ENCODE measurements around the gene TLX2. TPM values are rescaled to one million over a fixed set of nuclear protein-coding genes. Genes with fewer than 3 reads are reported as not detected.

The TLX2 gene
- total and polyA plus RNA-seq, 2 of the 13 experiments (the other 11 are each of a cell fraction or from before 2014, with no cell fraction given): 0.05 to 0.20 TPM

DNA sequence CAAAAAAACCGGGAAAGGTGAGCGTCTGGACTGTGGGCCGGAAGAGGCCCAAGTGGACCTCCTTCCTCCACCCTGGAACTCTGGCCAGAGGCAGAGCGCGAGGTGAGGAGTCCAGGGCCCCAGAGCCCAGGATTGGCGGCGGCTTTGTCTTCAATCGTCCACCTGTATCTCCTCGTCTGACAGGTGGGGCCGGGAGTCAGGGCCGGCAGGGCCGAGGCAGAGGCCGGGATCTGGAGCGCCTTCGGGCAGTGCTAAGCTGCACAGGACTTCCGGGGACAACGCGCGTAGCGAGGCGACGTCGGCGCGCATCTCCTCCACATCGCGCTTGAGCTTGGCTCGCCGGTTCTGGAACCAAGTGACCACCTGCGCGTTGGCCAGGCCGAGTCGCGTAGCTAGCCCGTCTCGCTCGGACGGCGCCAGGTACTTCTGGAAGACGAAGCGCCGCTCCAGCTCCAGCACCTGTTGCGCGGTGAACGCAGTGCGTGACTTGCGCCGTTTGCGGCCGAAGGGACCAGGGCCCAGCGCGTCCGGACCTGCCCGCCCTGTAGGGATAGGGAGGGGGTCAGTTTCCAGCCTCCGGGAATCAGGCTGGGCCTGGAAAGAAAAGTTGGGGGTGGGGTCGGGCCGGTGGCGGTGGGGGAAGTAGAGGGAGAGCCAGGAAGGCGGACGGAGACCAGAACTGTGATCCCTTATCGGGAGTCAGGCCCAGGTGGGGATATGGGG is 16.3 kb upstream of the TLX2 start (continued):
- no peak for TF ChIP-seq GTF3A (CRISPR knock-in tag; conservative IDR thresholded peaks at IDR 0.05)
- TF ChIP-seq, protein P1, sequence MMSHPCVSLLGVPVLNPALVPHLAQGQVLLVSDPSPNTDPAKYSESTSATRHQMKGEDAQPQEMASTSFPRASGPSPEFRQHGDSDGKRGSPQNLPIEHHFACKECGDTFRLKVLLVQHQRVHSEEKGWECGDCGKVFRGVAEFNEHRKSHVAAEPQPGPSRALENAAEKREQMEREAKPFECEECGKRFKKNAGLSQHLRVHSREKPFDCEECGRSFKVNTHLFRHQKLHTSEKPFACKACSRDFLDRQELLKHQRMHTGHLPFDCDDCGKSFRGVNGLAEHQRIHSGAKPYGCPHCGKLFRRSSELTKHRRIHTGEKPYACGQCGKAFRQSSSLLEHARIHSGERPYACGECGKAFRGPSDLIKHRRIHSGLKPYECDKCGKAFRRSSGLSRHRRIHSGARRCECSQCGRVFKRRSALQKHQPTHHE (CRISPR knock-in tag; IDR thresholded peaks at IDR 0.05; ENCODE audit: borderline replicate concordance): no peak
- peak; percentile 20 for TF ChIP-seq ZNF296 (CRISPR knock-in tag; conservative IDR thresholded peaks at IDR 0.05)
- 0 out of 2 replicates have a peak, but pooled peaks have one; percentile 39 for TF ChIP-seq GZF1 (CRISPR knock-in tag; IDR thresholded peaks at IDR 0.05)
- TF ChIP-seq, protein P2, sequence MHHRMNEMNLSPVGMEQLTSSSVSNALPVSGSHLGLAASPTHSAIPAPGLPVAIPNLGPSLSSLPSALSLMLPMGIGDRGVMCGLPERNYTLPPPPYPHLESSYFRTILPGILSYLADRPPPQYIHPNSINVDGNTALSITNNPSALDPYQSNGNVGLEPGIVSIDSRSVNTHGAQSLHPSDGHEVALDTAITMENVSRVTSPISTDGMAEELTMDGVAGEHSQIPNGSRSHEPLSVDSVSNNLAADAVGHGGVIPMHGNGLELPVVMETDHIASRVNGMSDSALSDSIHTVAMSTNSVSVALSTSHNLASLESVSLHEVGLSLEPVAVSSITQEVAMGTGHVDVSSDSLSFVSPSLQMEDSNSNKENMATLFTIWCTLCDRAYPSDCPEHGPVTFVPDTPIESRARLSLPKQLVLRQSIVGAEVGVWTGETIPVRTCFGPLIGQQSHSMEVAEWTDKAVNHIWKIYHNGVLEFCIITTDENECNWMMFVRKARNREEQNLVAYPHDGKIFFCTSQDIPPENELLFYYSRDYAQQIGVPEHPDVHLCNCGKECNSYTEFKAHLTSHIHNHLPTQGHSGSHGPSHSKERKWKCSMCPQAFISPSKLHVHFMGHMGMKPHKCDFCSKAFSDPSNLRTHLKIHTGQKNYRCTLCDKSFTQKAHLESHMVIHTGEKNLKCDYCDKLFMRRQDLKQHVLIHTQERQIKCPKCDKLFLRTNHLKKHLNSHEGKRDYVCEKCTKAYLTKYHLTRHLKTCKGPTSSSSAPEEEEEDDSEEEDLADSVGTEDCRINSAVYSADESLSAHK (CRISPR knock-in tag; IDR thresholded peaks at IDR 0.05; ENCODE audit: borderline replicate concordance): no peak
- TF ChIP-seq, protein P3, sequence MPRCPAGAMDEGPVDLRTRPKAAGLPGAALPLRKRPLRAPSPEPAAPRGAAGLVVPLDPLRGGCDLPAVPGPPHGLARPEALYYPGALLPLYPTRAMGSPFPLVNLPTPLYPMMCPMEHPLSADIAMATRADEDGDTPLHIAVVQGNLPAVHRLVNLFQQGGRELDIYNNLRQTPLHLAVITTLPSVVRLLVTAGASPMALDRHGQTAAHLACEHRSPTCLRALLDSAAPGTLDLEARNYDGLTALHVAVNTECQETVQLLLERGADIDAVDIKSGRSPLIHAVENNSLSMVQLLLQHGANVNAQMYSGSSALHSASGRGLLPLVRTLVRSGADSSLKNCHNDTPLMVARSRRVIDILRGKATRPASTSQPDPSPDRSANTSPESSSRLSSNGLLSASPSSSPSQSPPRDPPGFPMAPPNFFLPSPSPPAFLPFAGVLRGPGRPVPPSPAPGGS (CRISPR knock-in tag; IDR thresholded peaks at IDR 0.05): no peak
- no peak for TF ChIP-seq ZNF781 (CRISPR knock-in tag; IDR thresholded peaks at IDR 0.05; ENCODE audit: borderline replicate concordance, not compliant biosample characterization)
- 0 out of 2 replicates have a peak, but pooled peaks have one; percentile 21 for TF ChIP-seq PHF21A (CRISPR knock-in tag; IDR thresholded peaks at IDR 0.05)
- no peak; the same call in 1 of the 2 replicates for TF ChIP-seq HNF4A (CRISPR knock-in tag; IDR thresholded peaks at IDR 0.05)
- 0 out of 2 replicates have a peak, but pooled peaks have one; percentile 22 for TF ChIP-seq ARNT2 (CRISPR knock-in tag; IDR thresholded peaks at IDR 0.05; ENCODE audit: low read depth)
- TF ChIP-seq, protein P4, sequence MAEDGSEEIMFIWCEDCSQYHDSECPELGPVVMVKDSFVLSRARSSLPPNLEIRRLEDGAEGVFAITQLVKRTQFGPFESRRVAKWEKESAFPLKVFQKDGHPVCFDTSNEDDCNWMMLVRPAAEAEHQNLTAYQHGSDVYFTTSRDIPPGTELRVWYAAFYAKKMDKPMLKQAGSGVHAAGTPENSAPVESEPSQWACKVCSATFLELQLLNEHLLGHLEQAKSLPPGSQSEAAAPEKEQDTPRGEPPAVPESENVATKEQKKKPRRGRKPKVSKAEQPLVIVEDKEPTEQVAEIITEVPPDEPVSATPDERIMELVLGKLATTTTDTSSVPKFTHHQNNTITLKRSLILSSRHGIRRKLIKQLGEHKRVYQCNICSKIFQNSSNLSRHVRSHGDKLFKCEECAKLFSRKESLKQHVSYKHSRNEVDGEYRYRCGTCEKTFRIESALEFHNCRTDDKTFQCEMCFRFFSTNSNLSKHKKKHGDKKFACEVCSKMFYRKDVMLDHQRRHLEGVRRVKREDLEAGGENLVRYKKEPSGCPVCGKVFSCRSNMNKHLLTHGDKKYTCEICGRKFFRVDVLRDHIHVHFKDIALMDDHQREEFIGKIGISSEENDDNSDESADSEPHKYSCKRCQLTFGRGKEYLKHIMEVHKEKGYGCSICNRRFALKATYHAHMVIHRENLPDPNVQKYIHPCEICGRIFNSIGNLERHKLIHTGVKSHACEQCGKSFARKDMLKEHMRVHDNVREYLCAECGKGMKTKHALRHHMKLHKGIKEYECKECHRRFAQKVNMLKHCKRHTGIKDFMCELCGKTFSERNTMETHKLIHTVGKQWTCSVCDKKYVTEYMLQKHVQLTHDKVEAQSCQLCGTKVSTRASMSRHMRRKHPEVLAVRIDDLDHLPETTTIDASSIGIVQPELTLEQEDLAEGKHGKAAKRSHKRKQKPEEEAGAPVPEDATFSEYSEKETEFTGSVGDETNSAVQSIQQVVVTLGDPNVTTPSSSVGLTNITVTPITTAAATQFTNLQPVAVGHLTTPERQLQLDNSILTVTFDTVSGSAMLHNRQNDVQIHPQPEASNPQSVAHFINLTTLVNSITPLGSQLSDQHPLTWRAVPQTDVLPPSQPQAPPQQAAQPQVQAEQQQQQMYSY (CRISPR knock-in tag; IDR thresholded peaks at IDR 0.05): peak; percentile 21; the same call in 1 of the 2 replicates
- TF ChIP-seq, protein P5, sequence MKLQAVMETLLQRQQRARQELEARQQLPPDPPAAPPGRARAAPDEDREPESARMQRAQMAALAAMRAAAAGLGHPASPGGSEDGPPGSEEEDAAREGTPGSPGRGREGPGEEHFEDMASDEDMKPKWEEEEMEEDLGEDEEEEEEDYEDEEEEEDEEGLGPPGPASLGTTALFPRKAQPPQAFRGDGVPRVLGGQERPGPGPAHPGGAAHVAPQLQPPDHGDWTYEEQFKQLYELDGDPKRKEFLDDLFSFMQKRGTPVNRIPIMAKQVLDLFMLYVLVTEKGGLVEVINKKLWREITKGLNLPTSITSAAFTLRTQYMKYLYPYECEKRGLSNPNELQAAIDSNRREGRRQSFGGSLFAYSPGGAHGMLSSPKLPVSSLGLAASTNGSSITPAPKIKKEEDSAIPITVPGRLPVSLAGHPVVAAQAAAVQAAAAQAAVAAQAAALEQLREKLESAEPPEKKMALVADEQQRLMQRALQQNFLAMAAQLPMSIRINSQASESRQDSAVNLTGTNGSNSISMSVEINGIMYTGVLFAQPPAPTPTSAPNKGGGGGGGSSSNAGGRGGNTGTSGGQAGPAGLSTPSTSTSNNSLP (IDR thresholded peaks at IDR 0.05; ENCODE audit: low read depth, low read length): no peak
- no peak for TF ChIP-seq FOXK1 (CRISPR knock-in tag; IDR thresholded peaks at IDR 0.05; ENCODE audit: borderline replicate concordance, low read depth)
- TF ChIP-seq SAP130 (CRISPR knock-in tag; IDR thresholded peaks at IDR 0.05; ENCODE audit: low read depth): no peak; the same call in 1 of the 2 replicates
- TF ChIP-seq NFE2L2 (IDR thresholded peaks at IDR 0.05; ENCODE audit: low read length): no peak
- TF ChIP-seq SAFB2 (CRISPR knock-in tag; IDR thresholded peaks at IDR 0.05; ENCODE audit: borderline replicate concordance, low read depth): no peak

Measured in HepG2 (cell line).